HEK293 (cell line): ENCODE results near the gene SIAH2.

Source experiments
- CTCF ChIP-seq: fragments of 450-650 bp; formaldehyde crosslinking; IDR thresholded peaks from 2 replicates; pipeline ENCODE4 v1.5.1; 2016; ENCODE audit warnings: missing biosample characterization, missing genetic modification characterization
- MZF1 ChIP-seq: fragments of 450-650 bp; formaldehyde crosslinking; IDR thresholded peaks from 2 replicates; pipeline ENCODE4 v1.5.1; 2017; ENCODE audit warnings: missing biosample characterization, missing genetic modification characterization, borderline replicate concordance
- PRDM1 ChIP-seq: fragments of 450-650 bp; formaldehyde crosslinking; IDR thresholded peaks from 2 replicates; pipeline ENCODE4; 2016; ENCODE audit warnings: missing biosample characterization, missing genetic modification characterization
- ZNF175 ChIP-seq: fragments of 450-650 bp; formaldehyde crosslinking; IDR thresholded peaks from 2 replicates; pipeline ENCODE4 v1.5.1; 2016; ENCODE audit warnings: missing biosample characterization, missing genetic modification characterization

- TF ChIP-seq CTCF (tag by site-specific recombination): no peak
- TF ChIP-seq PRDM1 (tag by site-specific recombination): no peak
- no peak for TF ChIP-seq MZF1 (tag by site-specific recombination)
- TF ChIP-seq ZNF175 (tag by site-specific recombination): no peak
These were observed 16.5 kb upstream of the SIAH2 start for GRCh38 chr3:150779402-150779858.
